GM21737 (cell line): Measurements from ENCODE around the gene ZBTB38.

ENCODE experiments used
- ATAC-seq: cut with Tn5 transposase; IDR thresholded peaks from one replicate; pipeline ENCODE4 v1.9.1; 2021; ENCODE audit warnings: mild to moderate bottlenecking, moderate library complexity; ENCODE audit not compliant: unreplicated experiment

Gene ZBTB38

GRCh38 chr3:141336672-141337522 lies 31.4 kb upstream of the ZBTB38 start:
- peak; percentile 84 for ATAC-seq

- ATAC-seq, result no peak
Observed at GRCh38 chr3:141337523-141337854, 30.8 kb upstream of the ZBTB38 start.

GRCh38 chr3:141337991-141338390 lies 30.3 kb upstream of the ZBTB38 start:
- ATAC-seq, result no peak

- ATAC-seq, result no peak
Observed at GRCh38 chr3:141338881-141339280, 29.4 kb upstream of the ZBTB38 start.

GRCh38 chr3:141341536-141341935 lies 26.8 kb upstream of the ZBTB38 start:
- no peak for ATAC-seq

- no peak for ATAC-seq
Observed at GRCh38 chr3:141342386-141342785, 25.9 kb upstream of the ZBTB38 start.

- no peak for ATAC-seq
Observed at GRCh38 chr3:141343077-141343476, 25.2 kb upstream of the ZBTB38 start.

GRCh38 chr3:141343865-141344271 lies 24.4 kb upstream of the ZBTB38 start:
- ATAC-seq, result no peak

- ATAC-seq, result no peak
Observed at GRCh38 chr3:141345528-141345927, 22.8 kb upstream of the ZBTB38 start.

GRCh38 chr3:141346007-141346406 lies 22.3 kb upstream of the ZBTB38 start:
- ATAC-seq, result no peak

- ATAC-seq, result no peak
Observed at GRCh38 chr3:141346418-141346817, 21.9 kb upstream of the ZBTB38 start.

GRCh38 chr3:141346839-141347238 lies 21.5 kb upstream of the ZBTB38 start:
- no peak for ATAC-seq

- no peak for ATAC-seq
Observed at GRCh38 chr3:141348837-141349236, 19.5 kb upstream of the ZBTB38 start.

- no peak for ATAC-seq
Observed at GRCh38 chr3:141349711-141350110, 18.6 kb upstream of the ZBTB38 start.

GRCh38 chr3:141350666-141351065 lies 17.6 kb upstream of the ZBTB38 start:
- ATAC-seq, result no peak

GRCh38 chr3:141352262-141352984 lies 15.9 kb upstream of the ZBTB38 start:
- no peak for ATAC-seq

- ATAC-seq, result no peak
Observed at GRCh38 chr3:141353652-141354495, 14.4 kb upstream of the ZBTB38 start.

GRCh38 chr3:141354517-141354916 lies 13.8 kb upstream of the ZBTB38 start:
- no peak for ATAC-seq

- ATAC-seq, result no peak
Observed at GRCh38 chr3:141355242-141355641, 13.1 kb upstream of the ZBTB38 start.

GRCh38 chr3:141356046-141356445 lies 12.3 kb upstream of the ZBTB38 start:
- ATAC-seq, result no peak

- peak; percentile 66 for ATAC-seq
Observed at GRCh38 chr3:141360888-141361598, 7.3 kb upstream of the ZBTB38 start.
